Stimulated activated CD8-positive, alpha-beta memory T cell treated with anti-CD3 and anti-CD28 coated beads, Interleukin-7, amount 100 ng/mL, for 24 hours (primary cell): ENCODE results near the gene PACSIN2.
"Not testable (repeated sequence)": the region's sequence is repeated elsewhere in the genome, so short reads cannot be mapped to it uniquely, and the experiment has no call there.

Source experiments
- DNase-seq: peaks from one replicate; pipeline ENCODE4 v3.0.0-alpha.2; 2020; ENCODE audit warnings: low read depth

The PACSIN2 gene

GRCh38 chr22:42926104-42926503 lies 88.8 kb downstream of the PACSIN2 start:
- DNase-seq = no peak

- DNase-seq = no peak
Measured at GRCh38 chr22:42925598-42925997, 89.4 kb downstream of the PACSIN2 start.

- DNase-seq = not testable (repeated sequence)
Measured at GRCh38 chr22:42925031-42925430, 89.9 kb downstream of the PACSIN2 start.

- DNase-seq = no peak
Measured at GRCh38 chr22:42924436-42924835, 90.5 kb downstream of the PACSIN2 start.

GRCh38 chr22:42922374-42923191 lies 92.4 kb downstream of the PACSIN2 start:
- DNase-seq = no peak

- no peak for DNase-seq
Measured at GRCh38 chr22:42920101-42920820, 94.7 kb downstream of the PACSIN2 start.

- no peak for DNase-seq
Measured at GRCh38 chr22:42919199-42919598, 95.8 kb downstream of the PACSIN2 start.

- DNase-seq = no peak
Measured at GRCh38 chr22:42918500-42918899, 96.4 kb downstream of the PACSIN2 start.

GRCh38 chr22:42917358-42917757 lies 97.6 kb downstream of the PACSIN2 start:
- DNase-seq = not testable (repeated sequence)

GRCh38 chr22:42915980-42916765 lies 98.8 kb downstream of the PACSIN2 start:
- no peak for DNase-seq

GRCh38 chr22:42914511-42915076 lies 100.4 kb downstream of the PACSIN2 start:
- DNase-seq = no peak

- no peak for DNase-seq
Measured at GRCh38 chr22:42913874-42914510, 101.0 kb downstream of the PACSIN2 start.

GRCh38 chr22:42912059-42912458 lies 102.9 kb downstream of the PACSIN2 start:
- DNase-seq = no peak

- no peak for DNase-seq
Measured at GRCh38 chr22:42910221-42910942, 104.6 kb downstream of the PACSIN2 start.

- no peak for DNase-seq
Measured at GRCh38 chr22:42909363-42910058, 105.4 kb downstream of the PACSIN2 start.

GRCh38 chr22:42908374-42908746 lies 106.6 kb downstream of the PACSIN2 start:
- no peak for DNase-seq

GRCh38 chr22:42907404-42908373 lies 107.3 kb downstream of the PACSIN2 start:
- no peak for DNase-seq

GRCh38 chr22:42906605-42907348 lies 108.2 kb downstream of the PACSIN2 start:
- no peak for DNase-seq
